Measurements from ENCODE around the gene ZBTB12. TPM values are rescaled to one million over a fixed set of nuclear protein-coding genes. Genes with fewer than 3 reads are reported as not detected.
"Not testable (repeated sequence)": the region's sequence is repeated elsewhere in the genome, so short reads cannot be mapped to it uniquely, and the experiment has no call there.

ZBTB12 gene
- total RNA-seq, 2 donors from 2014 or later, result 0.50 to 0.96 TPM

DNA sequence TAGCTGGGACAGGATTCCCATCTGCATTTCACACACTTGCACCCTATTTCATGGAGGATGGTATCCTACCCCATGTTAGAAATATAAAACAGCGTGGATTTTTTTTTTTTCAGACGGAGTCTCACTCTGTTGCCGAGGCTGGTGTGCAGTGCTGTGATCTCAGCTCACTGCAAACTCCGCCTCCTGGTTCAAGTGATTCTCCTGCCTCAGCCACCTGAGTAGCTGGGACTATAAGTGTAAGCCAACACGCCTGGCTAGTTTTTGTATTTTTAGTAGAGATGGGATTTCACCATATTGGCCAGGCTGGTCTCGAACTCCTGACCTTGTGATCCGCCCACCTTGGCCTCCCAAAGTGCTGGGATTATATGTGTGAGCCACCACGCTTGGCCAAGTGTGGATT, 44.1 kb downstream of the ZBTB12 start:
- ATAC-seq; DNase-seq; H3K27me3 Mint-ChIP-seq; H3K36me3 Mint-ChIP-seq (ENCODE audit: low read depth); H3K9me3 ChIP-seq (ENCODE audit: control insufficient read depth, low read length, poor library complexity, severe bottlenecking); H3K4me3 Mint-ChIP-seq; H3K27ac Mint-ChIP-seq: not testable (repeated sequence)
- H3K4me1 Mint-ChIP-seq, result peaks cover 18% of the 10 kb centered on the region

DNA sequence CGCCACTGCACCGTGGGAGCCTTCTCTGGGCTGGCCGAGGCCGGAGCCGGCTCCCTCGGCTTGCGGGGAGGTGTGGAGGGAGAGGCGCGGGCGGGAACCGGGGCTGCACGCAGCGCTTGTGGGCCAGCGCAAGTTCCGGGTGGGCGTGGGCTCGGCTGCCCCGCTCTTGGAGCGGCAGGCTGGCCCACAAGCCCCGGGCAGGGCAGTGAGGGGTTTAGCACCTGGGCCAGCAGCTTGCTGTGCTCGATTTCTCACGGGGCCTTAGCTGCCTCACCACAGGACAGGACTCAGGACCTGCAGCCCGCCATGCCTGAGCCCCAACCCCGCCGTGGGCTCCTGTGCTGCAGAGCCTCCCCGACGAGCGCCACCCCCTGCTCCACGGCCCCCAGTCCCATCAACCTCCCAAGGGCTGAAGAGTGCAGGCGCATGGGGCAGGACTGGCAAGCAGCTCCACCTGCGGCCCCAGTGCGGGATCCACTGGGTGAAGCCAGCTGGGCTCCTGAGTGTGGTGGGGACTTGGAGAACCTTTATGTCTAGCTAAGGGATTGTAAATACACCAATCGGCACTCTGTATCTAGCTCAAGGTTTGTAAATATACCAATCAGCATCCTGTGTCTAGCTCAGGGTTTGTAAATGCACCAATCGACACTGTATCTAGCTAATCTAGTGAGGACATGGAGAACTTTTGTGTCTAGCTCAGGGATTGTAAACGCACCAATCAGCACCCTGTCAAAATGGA, 49.7 kb downstream of the ZBTB12 start:
- H3K27me3 Mint-ChIP-seq; H3K36me3 Mint-ChIP-seq (ENCODE audit: low read depth); H3K9me3 ChIP-seq (ENCODE audit: control insufficient read depth, low read length, poor library complexity, severe bottlenecking); H3K4me3 Mint-ChIP-seq; ATAC-seq; H3K4me1 Mint-ChIP-seq; DNase-seq; H3K27ac Mint-ChIP-seq: not testable (repeated sequence)

DNA sequence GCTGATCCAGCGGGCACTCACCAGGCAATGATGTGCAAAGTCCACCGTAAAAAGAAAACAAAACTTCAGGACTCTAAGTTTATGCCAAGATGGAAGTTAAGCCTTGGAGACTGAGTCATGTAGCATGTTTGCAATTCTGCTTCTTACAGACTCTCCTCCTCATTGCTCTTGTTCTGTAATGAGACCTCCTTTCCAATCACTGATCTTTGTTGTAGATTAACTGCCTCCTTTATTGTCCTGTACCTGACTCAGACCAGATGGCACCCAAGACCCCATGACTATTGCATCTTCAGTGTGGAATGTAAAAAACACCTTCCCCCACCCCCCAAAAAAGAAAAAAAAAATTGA, 50.4 kb downstream of the ZBTB12 start:
- DNase-seq, result no peak
- no peaks in the 10 kb centered on the region for H3K36me3 Mint-ChIP-seq (ENCODE audit: low read depth)
- H3K4me1 Mint-ChIP-seq, result no peaks in the 10 kb centered on the region
- no peaks in the 10 kb centered on the region for H3K27me3 Mint-ChIP-seq
- no peak for ATAC-seq
- no peak overlapping the region for H3K27ac Mint-ChIP-seq
- no peaks in the 10 kb centered on the region for H3K9me3 ChIP-seq (ENCODE audit: control insufficient read depth, low read length, poor library complexity, severe bottlenecking)
- H3K4me3 Mint-ChIP-seq, result no peak overlapping the region

- Mint-ChIP-seq H3K27me3 (no peaks in the 10 kb centered on the region), H3K27ac (no peak overlapping the region), H3K4me1 (no peaks in the 10 kb centered on the region), H3K36me3 (ENCODE audit: low read depth) (no peaks in the 10 kb centered on the region), H3K4me3 (no peak overlapping the region)
- no peak for ATAC-seq
- H3K9me3 ChIP-seq (ENCODE audit: control insufficient read depth, low read length, poor library complexity, severe bottlenecking), result no peaks in the 10 kb centered on the region
- no peak for DNase-seq
Observed at GRCh38 chr6:31850765-31851484, 51.0 kb downstream of the ZBTB12 start.

Other genes with a start within 250 kb of the ZBTB12 start
- gene BAG6, start 249.4 kb downstream of the ZBTB12 start, total RNA-seq, result 100 to 1,000 TPM; 229 to 233 TPM
- 1 to 10 TPM; 2.9 to 4.0 TPM for gene APOM, start 246.2 kb downstream of the ZBTB12 start, total RNA-seq
- gene C6orf47, start 241.3 kb downstream of the ZBTB12 start, total RNA-seq, result 10 to 100 TPM; 13.3 to 16.9 TPM
- 10 to 100 TPM in 1 of 2 donors, 1 to 10 TPM in 1; 9.2 to 11.9 TPM for gene GPANK1, start 237.1 kb downstream of the ZBTB12 start, total RNA-seq
- gene CSNK2B, start 236.0 kb downstream of the ZBTB12 start, total RNA-seq, result 100 to 1,000 TPM; 104 to 107 TPM
- 10 to 100 TPM; 27.6 to 32.7 TPM for gene LY6G5B, start 232.1 kb downstream of the ZBTB12 start, total RNA-seq
- 1 to 10 TPM; 3.8 to 4.6 TPM for gene LY6G5C, start 221.0 kb downstream of the ZBTB12 start, total RNA-seq
- 10 to 100 TPM; 57.8 to 75.1 TPM for gene ABHD16A, start 198.8 kb downstream of the ZBTB12 start, total RNA-seq
- gene LY6G6F, start 195.2 kb downstream of the ZBTB12 start, total RNA-seq, result 10 to 100 TPM in 1 of 2 donors, 1 to 10 TPM in 1; 1.6 to 29.1 TPM
- not detected for gene LY6G6D, start 186.7 kb downstream of the ZBTB12 start, total RNA-seq
- gene LY6G6C, start 180.3 kb downstream of the ZBTB12 start, total RNA-seq, result not detected
- gene MPIG6B, start 178.7 kb downstream of the ZBTB12 start, total RNA-seq, result 100 to 1,000 TPM in 1 of 2 donors, 1 to 10 TPM in 1; 3.4 to 129 TPM
- 1 to 10 TPM; 4.7 to 7.3 TPM for gene DDAH2, start 172.8 kb downstream of the ZBTB12 start, total RNA-seq
- 100 to 1,000 TPM; 145 to 152 TPM for gene CLIC1, start 165.6 kb downstream of the ZBTB12 start, total RNA-seq
- 10 to 100 TPM; 12.9 to 18.3 TPM for gene MSH5, start 162.1 kb downstream of the ZBTB12 start, total RNA-seq
- 1 to 10 TPM; 3.6 to 4.2 TPM for gene SAPCD1, start 139.4 kb downstream of the ZBTB12 start, total RNA-seq
- 1 to 10 TPM; 2.8 to 2.9 TPM for gene VWA7, start 124.8 kb downstream of the ZBTB12 start, total RNA-seq
- gene VARS1, start 106.3 kb downstream of the ZBTB12 start, total RNA-seq, result 10 to 100 TPM; 58.0 to 73.7 TPM
- gene LSM2, start 95.1 kb downstream of the ZBTB12 start, total RNA-seq, result 10 to 100 TPM; 20.9 to 22.5 TPM
- 1 to 10 TPM; 3.4 to 3.5 TPM for gene HSPA1L, start 86.8 kb downstream of the ZBTB12 start, total RNA-seq
- 10 to 100 TPM; 15.1 to 20.2 TPM for gene HSPA1A, start 86.5 kb downstream of the ZBTB12 start, total RNA-seq
- gene HSPA1B, start 74.3 kb downstream of the ZBTB12 start, total RNA-seq, result 10 to 100 TPM; 18.0 to 20.5 TPM
- 10 to 100 TPM; 27.1 to 29.6 TPM for gene NEU1, start 39.3 kb downstream of the ZBTB12 start, total RNA-seq
- gene SLC44A4, start 23.1 kb downstream of the ZBTB12 start, total RNA-seq, result under 1 TPM; 0.10 to 0.13 TPM
- 10 to 100 TPM; 40.4 to 46.2 TPM for gene EHMT2, start 4.4 kb downstream of the ZBTB12 start, total RNA-seq
- gene C2, start 25.6 kb upstream of the ZBTB12 start, total RNA-seq, result 1 to 10 TPM in 1 of 2 donors, not detected in 1; 2.1 TPM
- under 1 TPM in 1 of 2 donors, not detected in 1; 0.65 TPM for gene CFB, start 44.0 kb upstream of the ZBTB12 start, total RNA-seq
- gene NELFE, start 56.9 kb upstream of the ZBTB12 start, total RNA-seq, result 10 to 100 TPM; 45.8 to 46.2 TPM
- 10 to 100 TPM; 85.5 to 94.5 TPM for gene SKIC2, start 57.1 kb upstream of the ZBTB12 start, total RNA-seq
- gene DXO, start 70.1 kb upstream of the ZBTB12 start, total RNA-seq, result 10 to 100 TPM; 31.9 to 35.0 TPM
- 1 to 10 TPM; 3.8 to 5.4 TPM for gene C4A, start 80.0 kb upstream of the ZBTB12 start, total RNA-seq
- 1 to 10 TPM; 2.2 to 3.7 TPM for gene C4B, start 112.7 kb upstream of the ZBTB12 start, total RNA-seq
- gene CYP21A2, start 136.3 kb upstream of the ZBTB12 start, total RNA-seq, result under 1 TPM; 0.35 to 0.76 TPM
- 10 to 100 TPM in 1 of 2 donors, 1 to 10 TPM in 1; 7.3 to 11.4 TPM for gene TNXB, start 207.3 kb upstream of the ZBTB12 start, total RNA-seq
- gene ATF6B, start 226.2 kb upstream of the ZBTB12 start, total RNA-seq, result 100 to 1,000 TPM; 107 to 117 TPM
- gene FKBPL, start 228.2 kb upstream of the ZBTB12 start, total RNA-seq, result 1 to 10 TPM; 1.5 to 1.6 TPM
- under 1 TPM; 0.35 to 0.50 TPM for gene PRRT1, start 249.9 kb upstream of the ZBTB12 start, total RNA-seq